ENCODE results near the gene KRT14. TPM values are rescaled to one million over a fixed set of nuclear protein-coding genes. Genes with fewer than 3 reads are reported as not detected.
"Not testable (repeated sequence)": the region's sequence is repeated elsewhere in the genome, so short reads cannot be mapped to it uniquely, and the experiment has no call there.

The KRT14 gene
- total and polyA plus RNA-seq, 4 donors: 0.62 to 4.9 (median 1.1) TPM

DNA sequence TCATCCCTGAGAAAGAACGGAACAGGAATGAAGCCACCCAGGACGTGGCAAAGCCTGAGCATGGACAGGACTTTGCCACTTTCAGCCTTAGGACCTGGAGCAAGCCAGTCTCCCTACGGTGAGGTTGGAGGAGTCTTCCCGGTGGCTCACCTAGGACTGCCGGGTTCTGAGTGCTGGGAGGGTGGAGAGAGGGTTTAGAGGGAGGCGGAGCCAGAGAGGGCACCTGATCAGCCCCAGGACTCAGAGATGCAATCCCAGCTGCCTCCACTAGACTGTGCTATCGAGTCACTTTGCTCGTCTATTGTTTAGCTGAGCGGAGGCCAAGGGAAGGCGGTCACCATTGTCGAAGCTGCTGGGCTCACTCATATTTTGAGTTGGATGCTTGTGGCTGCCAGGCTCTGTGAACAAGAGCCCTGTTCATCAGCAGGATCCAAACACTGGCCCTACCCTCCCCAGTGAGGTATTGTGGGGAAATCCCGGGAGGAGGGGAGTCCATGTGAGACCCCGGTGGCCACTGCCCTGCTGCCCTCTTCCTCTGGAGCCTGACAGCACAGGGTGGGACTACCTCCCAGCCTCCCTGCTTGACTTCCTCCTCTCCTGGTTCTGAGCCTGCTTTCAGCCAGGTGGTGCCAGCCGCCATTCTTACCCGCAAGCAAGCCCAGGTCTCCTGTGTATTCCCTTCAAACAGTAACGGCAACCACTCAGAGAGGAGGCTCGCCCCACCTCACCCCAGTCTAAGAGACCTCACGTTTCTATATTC is 7.0 kb downstream of the KRT14 start:
- H3K27ac ChIP-seq (ENCODE audit: low read depth, low read length): no peak overlapping the region
- peak; percentile 12 to 82 (median 38) for DNase-seq (ENCODE audit: low read depth in 4 of 6, low spot score in 6 of 6)
- H3K27me3 ChIP-seq (ENCODE audit: control insufficient read depth, insufficient read depth, low read length): no peaks in the 10 kb centered on the region
- 30% methylated on average over 12 of the region's 18 CpGs for WGBS (ENCODE audit: insufficient coverage)
- H3K4me1 ChIP-seq (ENCODE audit: control insufficient read depth, insufficient read depth, low read length): peaks cover 5% of the 10 kb centered on the region
- no peaks in the 10 kb centered on the region for H3K36me3 ChIP-seq (ENCODE audit: control insufficient read depth, insufficient read depth, low read length)
- no peak overlapping the region for H3K4me3 ChIP-seq (ENCODE audit: low read depth, low read length)
- no peaks in the 10 kb centered on the region for H3K9me3 ChIP-seq (ENCODE audit: control insufficient read depth, insufficient read depth, low read length)

DNA sequence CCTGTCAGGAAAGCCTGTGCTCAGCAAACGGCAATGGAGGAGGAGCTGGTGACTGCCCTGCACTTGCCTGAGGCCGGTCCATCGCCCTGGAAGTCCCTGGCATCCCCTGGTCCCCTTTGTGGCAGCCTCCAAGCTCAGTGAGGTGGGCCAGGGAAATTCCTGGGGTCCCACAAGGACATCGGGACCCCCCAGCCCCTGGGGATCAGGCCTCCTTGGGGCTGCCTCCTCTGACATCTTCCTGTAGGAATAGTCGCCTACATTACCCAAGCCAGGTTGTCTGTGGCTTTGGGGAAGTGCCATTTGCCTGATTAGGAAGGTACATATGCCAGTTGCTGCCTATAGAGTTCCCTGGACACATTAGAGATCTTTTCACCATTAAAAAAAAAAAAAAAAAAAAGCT is 7.7 kb downstream of the KRT14 start:
- WGBS (ENCODE audit: insufficient coverage): 61% methylated on average over 3 of the region's 5 CpGs
- no peak overlapping the region for H3K4me3 ChIP-seq (ENCODE audit: low read depth, low read length)
- H3K27me3 ChIP-seq (ENCODE audit: control insufficient read depth, insufficient read depth, low read length): no peaks in the 10 kb centered on the region
- no peak for DNase-seq (ENCODE audit: low read depth in 4 of 6, low spot score in 6 of 6)
- no peak overlapping the region for H3K27ac ChIP-seq (ENCODE audit: low read depth, low read length)
- no peaks in the 10 kb centered on the region for H3K36me3 ChIP-seq (ENCODE audit: control insufficient read depth, insufficient read depth, low read length)
- no peaks in the 10 kb centered on the region for H3K9me3 ChIP-seq (ENCODE audit: control insufficient read depth, insufficient read depth, low read length)
- peaks cover 5% of the 10 kb centered on the region for H3K4me1 ChIP-seq (ENCODE audit: control insufficient read depth, insufficient read depth, low read length)

DNA sequence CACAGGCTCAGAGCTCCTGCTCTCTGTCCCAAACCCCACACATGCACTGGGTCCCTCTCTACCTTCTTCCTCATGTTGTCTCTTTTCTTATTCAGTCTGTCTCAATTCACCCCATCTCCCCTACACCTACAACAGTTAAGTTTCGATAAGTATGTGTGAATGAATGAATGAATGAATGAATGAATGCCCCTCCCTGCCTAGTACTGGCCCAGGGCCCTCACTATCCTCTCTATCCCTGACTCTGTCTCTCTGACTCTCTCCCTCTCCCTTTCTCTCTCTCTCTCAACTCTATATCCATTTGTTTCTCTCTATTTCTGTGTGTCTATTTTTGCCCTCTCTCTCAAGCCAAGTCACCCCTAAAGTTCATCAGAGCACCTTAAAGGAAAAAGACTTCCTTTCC is 8.2 kb downstream of the KRT14 start:
- Histone ChIP-seq H3K4me3 (ENCODE audit: low read depth, low read length) (no peak overlapping the region), H3K27me3 (ENCODE audit: control insufficient read depth, insufficient read depth, low read length) (no peaks in the 10 kb centered on the region), H3K4me1 (ENCODE audit: control insufficient read depth, insufficient read depth, low read length) (peaks cover 5% of the 10 kb centered on the region), H3K9me3 (ENCODE audit: control insufficient read depth, insufficient read depth, low read length) (no peaks in the 10 kb centered on the region), H3K36me3 (ENCODE audit: control insufficient read depth, insufficient read depth, low read length) (no peaks in the 10 kb centered on the region), H3K27ac (ENCODE audit: low read depth, low read length) (no peak overlapping the region)
- no CpG with 5 or more reads among the region's 1 CpG for WGBS (ENCODE audit: insufficient coverage)
- DNase-seq (ENCODE audit: low read depth in 4 of 6, low spot score in 6 of 6): no peak

DNA sequence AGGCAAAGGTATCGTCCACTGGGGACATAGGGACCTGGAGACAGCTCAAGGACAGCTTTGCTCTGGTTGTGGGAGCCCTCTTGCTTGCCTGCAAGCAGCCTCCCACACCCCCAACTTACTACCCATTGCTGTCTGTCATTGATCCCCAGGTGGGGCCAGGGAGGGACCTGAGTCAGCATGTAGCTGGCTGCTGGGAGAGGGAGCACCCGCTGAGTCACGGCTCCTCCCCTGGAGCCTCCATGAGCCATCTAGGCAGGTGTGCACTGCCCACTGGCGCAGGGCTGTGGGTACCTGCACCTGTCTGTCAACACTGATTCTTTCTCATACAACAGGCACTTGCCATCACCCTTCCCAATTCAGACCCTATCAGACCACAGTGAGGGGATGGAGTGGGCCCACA is 10.0 kb downstream of the KRT14 start:
- not testable (repeated sequence) for DNase-seq (ENCODE audit: low read depth in 4 of 6, low spot score in 6 of 6); H3K27me3 ChIP-seq (ENCODE audit: control insufficient read depth, insufficient read depth, low read length); H3K9me3 ChIP-seq (ENCODE audit: control insufficient read depth, insufficient read depth, low read length); H3K36me3 ChIP-seq (ENCODE audit: control insufficient read depth, insufficient read depth, low read length); H3K4me1 ChIP-seq (ENCODE audit: control insufficient read depth, insufficient read depth, low read length); H3K4me3 ChIP-seq (ENCODE audit: low read depth, low read length); H3K27ac ChIP-seq (ENCODE audit: low read depth, low read length)
- WGBS (ENCODE audit: insufficient coverage): 92% methylated on average over 4 of the region's 4 CpGs

DNA sequence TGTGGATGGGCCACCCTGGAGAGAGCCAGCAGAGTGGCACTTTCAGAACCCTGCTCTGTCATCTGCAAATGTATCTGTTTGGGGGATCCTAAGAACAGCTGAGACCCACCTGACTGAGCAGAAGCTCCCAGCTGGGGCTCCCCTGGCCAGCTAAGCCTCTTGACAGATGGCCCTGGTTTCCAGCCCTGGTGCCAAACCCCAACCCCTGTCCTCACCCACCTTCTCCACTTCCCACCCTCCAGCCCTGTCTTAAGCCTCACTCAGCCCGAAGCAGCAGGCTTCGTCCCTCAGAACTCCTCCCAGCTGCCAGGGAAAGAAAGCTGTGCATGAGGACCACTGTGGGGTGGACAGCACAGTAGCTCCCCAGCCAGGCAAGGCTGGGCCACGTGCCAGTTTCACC is 11.4 kb downstream of the KRT14 start:
- Histone ChIP-seq H3K36me3 (ENCODE audit: control insufficient read depth, insufficient read depth, low read length) (no peaks in the 10 kb centered on the region), H3K9me3 (ENCODE audit: control insufficient read depth, insufficient read depth, low read length) (no peaks in the 10 kb centered on the region), H3K27me3 (ENCODE audit: control insufficient read depth, insufficient read depth, low read length) (peaks cover 13% of the 10 kb centered on the region), H3K4me1 (ENCODE audit: control insufficient read depth, insufficient read depth, low read length) (peaks cover 5% of the 10 kb centered on the region), H3K4me3 (ENCODE audit: low read depth, low read length) (no peak overlapping the region), H3K27ac (ENCODE audit: low read depth, low read length) (no peak overlapping the region)
- WGBS (ENCODE audit: insufficient coverage): 63% methylated on average over 3 of the region's 3 CpGs
- no peak for DNase-seq (ENCODE audit: low read depth in 4 of 6, low spot score in 6 of 6)

DNA sequence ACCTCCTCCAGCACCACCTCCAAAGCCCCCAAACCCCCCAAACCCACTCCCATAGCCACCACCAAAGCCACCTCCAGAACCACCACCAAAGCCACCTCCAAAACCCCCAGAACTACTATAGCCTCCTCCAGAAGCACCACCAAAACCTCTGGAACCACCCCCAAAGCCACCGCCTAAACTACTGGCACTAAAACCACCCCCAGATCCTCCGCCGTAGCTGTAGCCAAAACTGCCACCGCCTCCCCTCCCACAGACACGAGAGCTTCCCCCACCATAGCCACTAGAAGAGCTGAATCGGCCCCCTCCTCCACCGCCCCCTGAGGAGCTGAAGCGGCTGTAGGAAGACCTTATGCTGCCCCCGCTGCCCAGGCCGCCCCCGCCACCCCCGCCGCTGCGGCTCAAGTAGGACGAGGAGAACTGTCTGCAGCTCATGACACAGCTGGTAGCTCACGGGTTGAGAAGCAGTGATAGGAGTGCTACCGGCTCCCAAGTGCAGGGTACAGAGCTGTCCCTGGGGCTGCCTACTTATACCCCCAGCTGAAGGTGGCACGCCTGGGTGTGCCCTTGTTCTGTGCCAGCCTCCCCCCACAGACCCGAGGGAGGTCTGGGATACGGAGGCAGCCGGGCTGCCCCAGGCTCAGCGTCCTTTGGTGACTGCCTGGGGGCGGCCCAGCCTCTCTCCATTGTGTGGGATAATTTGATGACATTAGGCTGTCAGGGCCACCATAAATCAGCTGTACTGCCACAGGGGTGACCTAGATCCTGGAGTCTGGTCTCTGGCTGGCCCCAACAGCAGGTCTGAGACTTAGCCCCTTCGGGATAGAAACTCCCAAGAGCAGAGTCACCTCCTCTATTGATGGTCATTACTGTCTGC is 14.9 kb downstream of the KRT14 start, which contains the start of gene KRT9:
TSS of gene KRT9 (minus strand) at position 499 of the 874 bp plus-strand sequence. CDS start at position 432, 67 bp downstream.
- DNase-seq (ENCODE audit: low read depth in 4 of 6, low spot score in 6 of 6): no peak
- 26% methylated on average over 22 of the region's 24 CpGs for WGBS (ENCODE audit: insufficient coverage)
- no peak within 1 kb of the TSS for H3K4me3 ChIP-seq (ENCODE audit: low read depth, low read length)
- H3K9me3 ChIP-seq (ENCODE audit: control insufficient read depth, insufficient read depth, low read length): no peaks in the 10 kb centered on the region
- H3K36me3 ChIP-seq (ENCODE audit: control insufficient read depth, insufficient read depth, low read length): no peaks in the 10 kb centered on the region
- H3K27me3 ChIP-seq (ENCODE audit: control insufficient read depth, insufficient read depth, low read length): peaks cover 13% of the 10 kb centered on the region
- no peaks in the 10 kb centered on the region for H3K4me1 ChIP-seq (ENCODE audit: control insufficient read depth, insufficient read depth, low read length)
- H3K27ac ChIP-seq (ENCODE audit: low read depth, low read length): no peak within 1 kb of the TSS

DNA sequence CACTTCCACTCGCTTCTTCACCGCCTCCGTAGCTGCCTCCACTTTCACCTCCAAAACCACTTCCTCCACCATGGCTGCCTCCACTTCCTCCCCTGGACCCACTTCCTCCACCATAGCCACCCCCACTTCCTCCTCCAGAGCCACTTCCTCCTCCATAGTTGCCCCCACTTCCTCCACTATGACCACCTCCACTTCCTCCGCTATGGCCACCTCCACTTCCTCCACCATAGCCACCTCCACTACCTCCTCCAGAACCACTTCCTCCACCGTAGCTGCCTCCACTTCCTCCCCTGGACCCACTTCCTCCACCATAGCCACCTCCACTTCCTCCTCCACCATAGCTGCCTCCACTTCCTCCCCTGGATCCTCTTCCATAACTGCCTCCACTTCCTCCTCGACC is 19.4 kb downstream of the KRT14 start:
- Histone ChIP-seq H3K4me1 (ENCODE audit: control insufficient read depth, insufficient read depth, low read length) (no peaks in the 10 kb centered on the region), H3K4me3 (ENCODE audit: low read depth, low read length) (no peak overlapping the region), H3K27ac (ENCODE audit: low read depth, low read length) (no peak overlapping the region), H3K36me3 (ENCODE audit: control insufficient read depth, insufficient read depth, low read length) (no peaks in the 10 kb centered on the region), H3K27me3 (ENCODE audit: control insufficient read depth, insufficient read depth, low read length) (peaks cover 8% of the 10 kb centered on the region), H3K9me3 (ENCODE audit: control insufficient read depth, insufficient read depth, low read length) (no peaks in the 10 kb centered on the region)
- 87% methylated on average over 5 of the region's 6 CpGs for WGBS (ENCODE audit: insufficient coverage)
- no peak for DNase-seq (ENCODE audit: low read depth in 4 of 6, low spot score in 6 of 6)

DNA sequence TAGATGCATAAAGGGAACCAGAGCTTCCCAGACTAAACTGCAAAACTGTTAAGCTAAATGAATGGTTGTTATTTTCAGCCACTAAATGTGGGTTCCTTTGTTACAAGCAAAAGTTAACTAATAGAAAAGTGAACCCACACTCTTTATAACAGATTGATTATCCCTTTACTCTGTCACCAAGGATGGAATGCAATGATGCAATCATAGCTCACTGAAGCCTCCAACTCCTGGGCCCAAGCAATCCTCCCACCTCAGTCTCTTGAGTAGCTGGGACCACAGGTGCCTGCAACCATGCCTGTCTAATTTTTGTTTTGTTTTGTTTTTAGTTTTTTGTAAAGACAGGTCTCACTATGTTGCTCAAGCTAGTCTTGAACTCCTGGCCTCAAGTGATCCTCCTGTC is 21.4 kb downstream of the KRT14 start:
- no peaks in the 10 kb centered on the region for H3K4me1 ChIP-seq (ENCODE audit: control insufficient read depth, insufficient read depth, low read length)
- H3K36me3 ChIP-seq (ENCODE audit: control insufficient read depth, insufficient read depth, low read length): no peaks in the 10 kb centered on the region
- no peak overlapping the region for H3K27ac ChIP-seq (ENCODE audit: low read depth, low read length)
- H3K9me3 ChIP-seq (ENCODE audit: control insufficient read depth, insufficient read depth, low read length): no peaks in the 10 kb centered on the region
- H3K4me3 ChIP-seq (ENCODE audit: low read depth, low read length): no peak overlapping the region
- H3K27me3 ChIP-seq (ENCODE audit: control insufficient read depth, insufficient read depth, low read length): no peaks in the 10 kb centered on the region
- DNase-seq (ENCODE audit: low read depth in 4 of 6, low spot score in 6 of 6): no peak

DNA sequence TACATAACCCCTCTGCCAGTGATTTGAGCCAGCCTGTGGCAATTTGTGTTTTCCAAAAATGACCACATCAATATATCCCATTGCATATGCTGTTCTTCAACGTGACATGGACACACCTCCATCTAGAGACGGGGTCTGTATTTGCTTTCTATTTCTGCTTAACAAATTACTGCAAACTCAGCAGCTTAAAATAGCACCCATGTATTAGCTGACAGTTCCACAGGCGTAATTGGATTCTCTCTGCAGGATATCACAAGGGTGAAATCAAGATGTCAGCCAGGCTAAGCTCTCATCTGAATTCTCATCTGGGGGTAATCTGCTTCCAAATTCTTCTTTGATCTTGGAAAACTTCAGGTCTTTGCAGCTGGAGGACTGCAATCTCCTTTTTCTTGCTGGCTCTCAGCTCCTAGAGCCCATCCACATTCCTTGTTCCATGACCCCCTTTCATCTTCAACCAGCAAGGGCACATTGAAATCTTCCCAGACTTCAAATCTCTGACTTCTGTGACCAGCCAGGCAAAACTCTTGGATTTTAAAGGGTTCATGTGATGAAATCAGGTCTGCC is 23.0 kb downstream of the KRT14 start:
- WGBS (ENCODE audit: insufficient coverage): 44% methylated on average over 3 of the region's 3 CpGs

More for the DNA sequence above, 23.0 kb downstream of the KRT14 start:
- no peaks in the 10 kb centered on the region for H3K4me1 ChIP-seq (ENCODE audit: control insufficient read depth, insufficient read depth, low read length)
- H3K27me3 ChIP-seq (ENCODE audit: control insufficient read depth, insufficient read depth, low read length): no peaks in the 10 kb centered on the region
- no peaks in the 10 kb centered on the region for H3K36me3 ChIP-seq (ENCODE audit: control insufficient read depth, insufficient read depth, low read length)
- no peak overlapping the region for H3K27ac ChIP-seq (ENCODE audit: low read depth, low read length)
- DNase-seq (ENCODE audit: low read depth in 4 of 6, low spot score in 6 of 6): peak in 1 of 6 donors; percentile 30
- no peak overlapping the region for H3K4me3 ChIP-seq (ENCODE audit: low read depth, low read length)
- no peaks in the 10 kb centered on the region for H3K9me3 ChIP-seq (ENCODE audit: control insufficient read depth, insufficient read depth, low read length)
